Ovary (tissue), 9 donors: ENCODE measurements around the gene P2RY8. TPM values are rescaled to one million over a fixed set of nuclear protein-coding genes. Genes with fewer than 3 reads are reported as not detected.

ENCODE experiments used
- DNase-seq, 5 donors: peaks; one replicate each; pipeline ENCODE4 v3.0.0-alpha.2; 2019 to 2020
- H3K27ac ChIP-seq, 2 donors: fragments of 200-600 bp; one replicate each; pipeline versions ENCODE4 v1.5.1 to v1.8.0; 2019 to 2022
- H3K27me3 ChIP-seq: fragments of 200-600 bp; one replicate; pipeline ENCODE4 v1.8.0; 2022
- H3K36me3 ChIP-seq: fragments of 200-600 bp; sonication (generic); one replicate; pipeline ENCODE4 v1.5.1; 2019
- H3K4me1 ChIP-seq: one replicate; pipeline ENCODE4 v1.8.1; 2013; ENCODE audit warnings: mild to moderate bottlenecking, moderate library complexity; ENCODE audit not compliant: insufficient read depth
- H3K4me3 ChIP-seq: fragments of 200-600 bp; sonication (generic); one replicate; pipeline ENCODE4 v1.5.1; 2017
- H3K9me3 ChIP-seq, 2 donors: fragments of 200-600 bp in 1 of 2; sonication (generic) in 1 of 2; one replicate each; pipeline versions ENCODE4 v1.5.1 to v1.8.1; 2013 to 2019; ENCODE audit warnings: mild to moderate bottlenecking in 1 of 2, moderate library complexity in 1 of 2
- EP300 ChIP-seq: sonication (generic); formaldehyde crosslinking; IDR thresholded peaks from one replicate; pipeline ENCODE4 v1.6.1; 2017; ENCODE audit warnings: antibody characterized with exemption
- POLR2A ChIP-seq: fragments of 450-650 bp; IDR thresholded peaks from one replicate; pipeline ENCODE4 v1.6.1; 2017; ENCODE audit warnings: antibody characterized with exemption, mild to moderate bottlenecking, moderate library complexity
- WGBS, 3 donors: extraction: QIAGEN DNeasy Blood & Tissue Kit in 1 of 3; methylation state at CpG; one replicate each; pipeline versions ENCODE4 v1.1.5 to v1.1.7; 2013 to 2017; 5-methylcytosine and 5-hydroxymethylcytosine counted together
- intact Hi-C, 4 donors: fragments of 100-400 bp; cut with DNase I; formaldehyde crosslinking; loops; one replicate each; pipeline versions ENCODE4 v1.11.0 to v1.15.1; 2022 to 2023
- polyA plus RNA-seq, 2 donors: library from polyadenylated mRNA; stranded (reverse); fragments of 200-250 nt in 1 of 2; fragments of 350-450 nt in 1 of 2; fragmentation: Illumina TruSeq in 1 of 2; extraction: RNeasy Lipid Tissue Mini Kit (QIAGEN cat#74804) in 1 of 2; gene quantifications; one replicate each; pipeline ENCODE4 v1.2.3, GENCODE V29; 2013 to 2014
- total RNA-seq, 7 donors: library from RNA; depleted of rRNA in 2 of 7; stranded (reverse); fragments of >200 nt in 2 of 7; fragmentation: NEBNext Ultra II Directional in 3 of 7; extraction: Animal tissue kit (Norgen Biotek cat#: 25700) in 3 of 7; gene quantifications; one replicate each; pipeline versions ENCODE4 v1.1.0 to v1.2.4, GENCODE V29; 2016 to 2023
- TF ChIP-seq, protein P1 (sequence below), 3 donors: fragments of 450-650 bp in 2 of 3; fragments of 200-600 bp in 1 of 3; IDR thresholded peaks; one replicate each; pipeline versions ENCODE4 v1.5.1 to v1.8.0; 2016 to 2022; ENCODE audit warnings: antibody characterized with exemption in 3 of 3, mild to moderate bottlenecking in 1 of 3
- donor health status: DM: no; HTN: no; CAD: no; lungs with moderate emphysema.
- donor health status: DM: no; HTN: no; CAD: no.
- donor health status: Bipolar disorder and iron deficiency.
- donor health status: DM: yes; HTN: yes; CAD: no.
- donor health status: DM: no; HTN: no; CAD: no.
- donor health status: DM: yes; HTN: yes; CAD: no.

The P2RY8 gene
- total and polyA plus RNA-seq, 9 donors = 0.48 to 1.4 (median 0.99) TPM

DNA sequence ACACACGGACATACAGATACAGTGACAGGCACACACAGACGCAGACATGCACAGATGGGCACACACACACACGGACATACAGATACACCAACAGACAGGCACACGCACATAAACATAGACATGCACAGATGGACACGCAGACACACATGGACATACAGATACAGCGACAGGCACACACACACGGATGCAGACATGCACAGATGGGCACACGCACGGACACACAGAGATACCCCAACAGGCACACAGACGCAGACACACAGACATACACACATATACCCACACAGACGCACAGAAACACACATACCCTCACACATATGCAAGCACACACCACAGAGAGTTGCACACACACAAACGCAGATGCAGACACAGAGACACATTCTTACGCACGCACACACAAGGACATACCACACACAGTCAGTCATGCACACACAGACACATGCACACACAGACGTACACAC is 120.6 kb downstream of the P2RY8 start:
- 64 to 70% (median 66%) methylated on average over 15 of the region's 15 CpGs for WGBS, 3 donors
- no peaks in the 10 kb centered on the region for H3K27me3 ChIP-seq
- H3K9me3 ChIP-seq = no peaks in the 10 kb centered on the region
- TF ChIP-seq, protein P1, sequence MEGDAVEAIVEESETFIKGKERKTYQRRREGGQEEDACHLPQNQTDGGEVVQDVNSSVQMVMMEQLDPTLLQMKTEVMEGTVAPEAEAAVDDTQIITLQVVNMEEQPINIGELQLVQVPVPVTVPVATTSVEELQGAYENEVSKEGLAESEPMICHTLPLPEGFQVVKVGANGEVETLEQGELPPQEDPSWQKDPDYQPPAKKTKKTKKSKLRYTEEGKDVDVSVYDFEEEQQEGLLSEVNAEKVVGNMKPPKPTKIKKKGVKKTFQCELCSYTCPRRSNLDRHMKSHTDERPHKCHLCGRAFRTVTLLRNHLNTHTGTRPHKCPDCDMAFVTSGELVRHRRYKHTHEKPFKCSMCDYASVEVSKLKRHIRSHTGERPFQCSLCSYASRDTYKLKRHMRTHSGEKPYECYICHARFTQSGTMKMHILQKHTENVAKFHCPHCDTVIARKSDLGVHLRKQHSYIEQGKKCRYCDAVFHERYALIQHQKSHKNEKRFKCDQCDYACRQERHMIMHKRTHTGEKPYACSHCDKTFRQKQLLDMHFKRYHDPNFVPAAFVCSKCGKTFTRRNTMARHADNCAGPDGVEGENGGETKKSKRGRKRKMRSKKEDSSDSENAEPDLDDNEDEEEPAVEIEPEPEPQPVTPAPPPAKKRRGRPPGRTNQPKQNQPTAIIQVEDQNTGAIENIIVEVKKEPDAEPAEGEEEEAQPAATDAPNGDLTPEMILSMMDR (IDR thresholded peaks at IDR 0.05) = no peak
- TF ChIP-seq EP300 (no peak), POLR2A (no peak)
- H3K36me3 ChIP-seq = no peaks in the 10 kb centered on the region
- no peaks in the 10 kb centered on the region for H3K4me1 ChIP-seq
- intact Hi-C loops = no loop called here
- no peak overlapping the region for H3K27ac ChIP-seq
- DNase-seq = peak in 1 of 5 donors; percentile 7
- H3K4me3 ChIP-seq = no peak overlapping the region

Other genes starting within 250 kb of the P2RY8 start
- gene IL3RA, start 200.4 kb downstream of the P2RY8 start, total RNA-seq = 1 to 10 TPM in 6 of 7 donors, under 1 TPM in 1; 0.12 to 4.1 (median 1.8) TPM
- gene IL3RA, start 200.4 kb downstream of the P2RY8 start, polyA plus RNA-seq = 1 to 10 TPM; 4.7 to 5.1 TPM
- gene SLC25A6, start 145.1 kb downstream of the P2RY8 start, total RNA-seq = 100 to 1,000 TPM; 473 to 630 (median 519) TPM
- gene SLC25A6, start 145.1 kb downstream of the P2RY8 start, polyA plus RNA-seq = 100 to 1,000 TPM; 105 to 703 TPM
- gene ASMTL, start 84.3 kb downstream of the P2RY8 start, total RNA-seq = 10 to 100 TPM; 23.1 to 48.9 (median 40.7) TPM
- gene ASMTL, start 84.3 kb downstream of the P2RY8 start, polyA plus RNA-seq = 10 to 100 TPM; 21.3 to 45.4 TPM
- 10 to 100 TPM; 51.7 to 76.7 (median 63.3) TPM for gene AKAP17A, start 54.4 kb upstream of the P2RY8 start, total RNA-seq
- gene AKAP17A, start 54.4 kb upstream of the P2RY8 start, polyA plus RNA-seq = 10 to 100 TPM; 15.4 to 78.1 TPM
- under 1 TPM in 4 of 7 donors, not detected in 3; 0.35 to 0.50 (median 0.39) TPM for gene ASMT, start 77.9 kb upstream of the P2RY8 start, total RNA-seq
- under 1 TPM in 1 of 2 donors, not detected in 1; 0.23 TPM for gene ASMT, start 77.9 kb upstream of the P2RY8 start, polyA plus RNA-seq